Astrocyte (in vitro differentiated cells and primary cell): ENCODE measurements around the gene NEURL1. TPM values are rescaled to one million over a fixed set of nuclear protein-coding genes. Genes with fewer than 3 reads are reported as not detected.

ENCODE experiments used
- DNase-seq: peaks from one replicate; pipeline ENCODE4 v3.0.0-alpha.2; 2010; ENCODE audit warnings: low read depth
- FAIRE-seq: peaks from 2 replicates; lab custom pipeline; 2011; peaks lifted over from hg19 to GRCh38; lab: Jason Lieb, UNC
- H2AFZ ChIP-seq: 2 replicates; pipeline ENCODE4 v1.6.0; 2012; ENCODE audit warnings: low read depth, low read length, inconsistent platforms
- H3K27ac ChIP-seq: 2 replicates; pipeline ENCODE4 v1.5.1; 2011; ENCODE audit warnings: low read depth, low read length, inconsistent platforms
- H3K27me3 ChIP-seq: 2 replicates; pipeline ENCODE4 v1.6.0; 2011; ENCODE audit warnings: low read length, inconsistent platforms; ENCODE audit not compliant: insufficient read depth
- H3K36me3 ChIP-seq: 2 replicates; pipeline ENCODE4 v1.5.1; 2011; ENCODE audit warnings: low read length, inconsistent platforms; ENCODE audit not compliant: insufficient read depth
- H3K4me1 ChIP-seq: 2 replicates; pipeline ENCODE4 v1.5.1; 2011; ENCODE audit warnings: low read length, inconsistent platforms; ENCODE audit not compliant: insufficient read depth
- H3K4me2 ChIP-seq: 2 replicates; pipeline ENCODE4 v1.6.0; 2012; ENCODE audit warnings: low read length, inconsistent platforms
- H3K4me3 ChIP-seq: 2 replicates; pipeline ENCODE4 v1.5.1; 2011; ENCODE audit warnings: low read depth, mild to moderate bottlenecking, low read length, inconsistent platforms; ENCODE audit not compliant: insufficient read depth
- H3K79me2 ChIP-seq: 2 replicates; pipeline ENCODE4 v1.6.0; 2012; ENCODE audit warnings: mild to moderate bottlenecking, low read length, inconsistent platforms; ENCODE audit not compliant: insufficient read depth
- H3K9ac ChIP-seq: 2 replicates; pipeline ENCODE4 v1.6.0; 2012; ENCODE audit warnings: mild to moderate bottlenecking, low read length, inconsistent platforms
- H3K9me3 ChIP-seq: 2 replicates; pipeline ENCODE4 v1.5.1; 2012; ENCODE audit warnings: low read depth, mild to moderate bottlenecking, low read length, inconsistent platforms; ENCODE audit not compliant: insufficient read depth
- H4K20me1 ChIP-seq: 2 replicates; pipeline ENCODE4 v1.6.0; 2012; ENCODE audit warnings: low read length, inconsistent platforms; ENCODE audit not compliant: insufficient read depth
- H3K27ac Mint-ChIP-seq: one replicate; pipeline ENCODE4 v1.8.0; 2021; ENCODE audit warnings: mild to moderate bottlenecking, mixed read lengths; ENCODE audit not compliant: unreplicated experiment
- H3K27me3 Mint-ChIP-seq: one replicate; pipeline ENCODE4 v1.8.0; 2021; ENCODE audit warnings: low read depth, mixed read lengths; ENCODE audit not compliant: unreplicated experiment
- H3K36me3 Mint-ChIP-seq: one replicate; pipeline ENCODE4 v1.8.0; 2021; ENCODE audit warnings: low read depth, mixed read lengths; ENCODE audit not compliant: unreplicated experiment
- H3K4me1 Mint-ChIP-seq: one replicate; pipeline ENCODE4 v1.8.0; 2021; ENCODE audit warnings: low read depth, mixed read lengths; ENCODE audit not compliant: unreplicated experiment
- H3K4me3 Mint-ChIP-seq: one replicate; pipeline ENCODE4 v1.8.0; 2021; ENCODE audit warnings: mild to moderate bottlenecking, moderate library complexity, mixed read lengths; ENCODE audit not compliant: unreplicated experiment
- H3K9me3 Mint-ChIP-seq: one replicate; pipeline ENCODE4 v1.8.0; 2021; ENCODE audit warnings: mild to moderate bottlenecking, mixed read lengths; ENCODE audit not compliant: unreplicated experiment
- EZH2 ChIP-seq: IDR thresholded peaks from 2 replicates; pipeline ENCODE4 v1.6.1; 2012; ENCODE audit warnings: mild to moderate bottlenecking, low read length, inconsistent platforms; ENCODE audit not compliant: insufficient read depth
- total RNA-seq: library from RNA; stranded (reverse); gene quantifications from 2 replicates; pipeline ENCODE4 v1.2.1, GENCODE V29; 2021
- TF ChIP-seq, protein P1 (sequence below): IDR thresholded peaks from 2 replicates; pipeline ENCODE4 v1.5.1; 2011; ENCODE audit warnings: low read depth, mild to moderate bottlenecking, inconsistent platforms, low read length, moderate library complexity; ENCODE audit not compliant: insufficient read depth

Gene NEURL1
- total RNA-seq, 1 donor from 2014 or later, result 1.5 TPM

DNA sequence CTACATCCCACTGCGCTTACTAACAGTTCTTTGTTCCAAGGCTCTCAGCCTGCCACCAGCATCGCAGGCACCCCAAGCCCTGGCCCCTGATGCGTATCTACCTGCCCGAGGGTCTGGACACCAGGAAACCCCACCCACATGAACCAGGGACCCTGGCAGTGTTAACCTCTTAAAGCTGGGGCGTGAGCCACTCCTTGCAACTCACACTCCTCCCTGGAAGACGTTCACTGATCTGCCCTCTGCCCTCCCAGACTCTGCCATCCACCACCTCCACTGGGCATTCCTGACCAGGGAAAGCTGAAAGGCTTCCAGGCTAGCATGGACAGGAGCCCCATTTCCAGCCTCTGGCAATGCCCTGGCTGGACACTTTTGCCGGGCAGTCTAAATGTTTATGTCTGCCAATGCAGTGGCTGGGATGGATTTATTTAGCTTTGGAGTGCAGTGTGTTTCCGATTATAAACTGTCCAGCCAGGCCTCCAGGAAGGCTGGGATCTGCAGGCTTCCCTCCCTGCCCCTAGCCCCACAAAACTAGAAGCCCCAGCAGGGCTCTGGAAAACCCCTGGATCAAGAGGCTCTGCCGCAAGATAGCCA, 117.5 kb downstream of the NEURL1 start:
- H3K4me1 ChIP-seq, result peaks cover 9% of the 10 kb centered on the region
- H3K27ac ChIP-seq, result no peak overlapping the region
- DNase-seq (no peak), FAIRE-seq (no peak)
- no peak overlapping the region for H3K4me2 ChIP-seq
- no peak overlapping the region for H3K9ac ChIP-seq
- no peaks in the 10 kb centered on the region for H3K9me3 ChIP-seq
- no peaks in the 10 kb centered on the region for H3K9me3 Mint-ChIP-seq
- H3K79me2 ChIP-seq, result no peaks in the 10 kb centered on the region
- TF ChIP-seq EZH2, result no peak
- TF ChIP-seq, protein P1, sequence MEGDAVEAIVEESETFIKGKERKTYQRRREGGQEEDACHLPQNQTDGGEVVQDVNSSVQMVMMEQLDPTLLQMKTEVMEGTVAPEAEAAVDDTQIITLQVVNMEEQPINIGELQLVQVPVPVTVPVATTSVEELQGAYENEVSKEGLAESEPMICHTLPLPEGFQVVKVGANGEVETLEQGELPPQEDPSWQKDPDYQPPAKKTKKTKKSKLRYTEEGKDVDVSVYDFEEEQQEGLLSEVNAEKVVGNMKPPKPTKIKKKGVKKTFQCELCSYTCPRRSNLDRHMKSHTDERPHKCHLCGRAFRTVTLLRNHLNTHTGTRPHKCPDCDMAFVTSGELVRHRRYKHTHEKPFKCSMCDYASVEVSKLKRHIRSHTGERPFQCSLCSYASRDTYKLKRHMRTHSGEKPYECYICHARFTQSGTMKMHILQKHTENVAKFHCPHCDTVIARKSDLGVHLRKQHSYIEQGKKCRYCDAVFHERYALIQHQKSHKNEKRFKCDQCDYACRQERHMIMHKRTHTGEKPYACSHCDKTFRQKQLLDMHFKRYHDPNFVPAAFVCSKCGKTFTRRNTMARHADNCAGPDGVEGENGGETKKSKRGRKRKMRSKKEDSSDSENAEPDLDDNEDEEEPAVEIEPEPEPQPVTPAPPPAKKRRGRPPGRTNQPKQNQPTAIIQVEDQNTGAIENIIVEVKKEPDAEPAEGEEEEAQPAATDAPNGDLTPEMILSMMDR, result no peak
- no peaks in the 10 kb centered on the region for H4K20me1 ChIP-seq
- peaks cover 10% of the 10 kb centered on the region for H3K36me3 ChIP-seq
- no peak overlapping the region for H3K4me3 ChIP-seq
- H3K36me3 Mint-ChIP-seq, result peaks cover 33% of the 10 kb centered on the region
- no peak overlapping the region for H3K4me3 Mint-ChIP-seq
- H2AFZ ChIP-seq, result no peak overlapping the region
- H3K27ac Mint-ChIP-seq, result no peak overlapping the region
- H3K27me3 ChIP-seq, result no peaks in the 10 kb centered on the region
- H3K27me3 Mint-ChIP-seq, result peaks cover 4% of the 10 kb centered on the region
- peaks cover 26% of the 10 kb centered on the region for H3K4me1 Mint-ChIP-seq

GRCh38 chr10:103612462-103613365, 119.2 kb downstream of the NEURL1 start:
- Histone ChIP-seq H3K27ac (peak overlapping the region; percentile 13), H3K4me3 (no peak overlapping the region), H2AFZ (no peak overlapping the region), H3K27me3 (no peaks in the 10 kb centered on the region), H3K4me2 (peak overlapping the region; percentile 6), H3K9ac (no peak overlapping the region), H4K20me1 (no peaks in the 10 kb centered on the region), H3K79me2 (no peaks in the 10 kb centered on the region), H3K4me1 (peaks cover 9% of the 10 kb centered on the region), H3K9me3 (no peaks in the 10 kb centered on the region), H3K36me3 (peaks cover 14% of the 10 kb centered on the region)
- Mint-ChIP-seq H3K4me1 (peaks cover 26% of the 10 kb centered on the region), H3K9me3 (no peaks in the 10 kb centered on the region), H3K27ac (peak overlapping the region; percentile 26), H3K4me3 (no peak overlapping the region), H3K27me3 (peaks cover 4% of the 10 kb centered on the region), H3K36me3 (peaks cover 35% of the 10 kb centered on the region)
- no peak for TF ChIP-seq EZH2
- TF ChIP-seq, protein P1, result peak; percentile 5
- DNase-seq (peak; percentile 75), FAIRE-seq (peak; percentile 93)
